Stomach (tissue), 9 donors: ENCODE data around the gene CARHSP1. TPM values are rescaled to one million over a fixed set of nuclear protein-coding genes. Genes with fewer than 3 reads are reported as not detected.

Experiments used
- DNase-seq, 2 donors: peaks; one replicate each; pipeline versions ENCODE4 v3.0.0 to v3.0.0-alpha.2; 2013 to 2019
- H3K27ac ChIP-seq, 5 donors: fragments of 200-600 bp in 4 of 5; sonication (generic) in 4 of 5; one replicate each; pipeline ENCODE4 v1.5.1; 2013 to 2019; ENCODE audit warnings: mild to moderate bottlenecking in 1 of 5, moderate library complexity in 1 of 5
- H3K27me3 ChIP-seq, 3 donors: fragments of 200-600 bp; sonication (generic); one replicate each; pipeline ENCODE4 v1.5.1; 2017 to 2019; ENCODE audit warnings: mixed run types in 1 of 3
- H3K36me3 ChIP-seq, 4 donors: fragments of 200-600 bp; sonication (generic); 1 replicate in 3 of 4; 2 replicates in 1 of 4; pipeline ENCODE4 v1.5.1; 2016 to 2019
- H3K4me1 ChIP-seq, 4 donors: fragments of 200-600 bp; sonication (generic); one replicate each; pipeline ENCODE4 v1.5.1; 2016 to 2019
- H3K4me3 ChIP-seq, 4 donors: fragments of 200-600 bp; sonication (generic) in 3 of 4; one replicate each; pipeline ENCODE4 v1.5.1; 2016 to 2019; ENCODE audit warnings: mild to moderate bottlenecking in 1 of 4
- H3K9me3 ChIP-seq, 4 donors: fragments of 200-600 bp; sonication (generic); one replicate each; pipeline ENCODE4 v1.5.1; 2016 to 2019
- EP300 ChIP-seq: sonication (generic); formaldehyde crosslinking; IDR thresholded peaks from one replicate; pipeline ENCODE4 v1.6.1; 2017; ENCODE audit warnings: antibody characterized with exemption
- POLR2A ChIP-seq, 4 donors: fragments of 450-650 bp; IDR thresholded peaks; one replicate each; pipeline ENCODE4 v1.6.1; 2016; ENCODE audit warnings: antibody characterized with exemption in 4 of 4, control low read depth in 2 of 4, mild to moderate bottlenecking in 1 of 4, moderate library complexity in 1 of 4
- POLR2AphosphoS5 ChIP-seq, 3 donors: sonication (generic); formaldehyde crosslinking; IDR thresholded peaks; one replicate each; pipeline ENCODE4 v1.6.1; 2016; ENCODE audit warnings: antibody characterized with exemption in 3 of 3
- WGBS, 5 donors: extraction: QIAGEN DNeasy Blood & Tissue Kit in 3 of 5; methylation state at CpG; one replicate each; pipeline versions ENCODE4 v1.1.5 to v1.1.7; 2013 to 2018; 5-methylcytosine and 5-hydroxymethylcytosine counted together
- intact Hi-C: fragments of 100-400 bp; cut with DNase I; formaldehyde crosslinking; loops from one replicate; pipeline ENCODE4 v1.15.1; 2023; ENCODE audit warnings: low total_unique reads
- polyA plus RNA-seq, 3 donors: library from polyadenylated mRNA; stranded (reverse); fragments of 200-250 nt; gene quantifications; one replicate each; pipeline ENCODE4 v1.2.3, GENCODE V29; 2013
- total RNA-seq, 5 donors: library from RNA; depleted of rRNA; stranded (reverse); fragments of >200 nt; gene quantifications; one replicate each; pipeline versions ENCODE4 v1.1.0 to v1.2.3, GENCODE V29; 2014 to 2016
- TF ChIP-seq, protein P1 (sequence below), 7 experiments: fragments of 450-650 bp in 4 of 7; fragments of 200-600 bp in 3 of 7; sonication (generic) in 3 of 7; IDR thresholded peaks; one replicate each; pipeline ENCODE4 v1.5.1; 2016 to 2019; ENCODE audit warnings: antibody characterized with exemption in 7 of 7, control low read depth in 2 of 7, mild to moderate bottlenecking in 1 of 7
- donor health status: healthy with polysubstance abuse.
- donor health status: Bipolar disorder and iron deficiency.
- donor health status: healthy.

CARHSP1 gene
- total and polyA plus RNA-seq, 8 donors: 2.0 to 190 (median 58.5) TPM

GRCh38 chr16:8893426-8893825 is 24.6 kb upstream of the CARHSP1 start:
- TF ChIP-seq EP300 (no peak), POLR2AphosphoS5 (IDR thresholded peaks at IDR 0.05) (no peak), POLR2A (IDR thresholded peaks at IDR 0.05) (no peak)
- TF ChIP-seq, protein P1, sequence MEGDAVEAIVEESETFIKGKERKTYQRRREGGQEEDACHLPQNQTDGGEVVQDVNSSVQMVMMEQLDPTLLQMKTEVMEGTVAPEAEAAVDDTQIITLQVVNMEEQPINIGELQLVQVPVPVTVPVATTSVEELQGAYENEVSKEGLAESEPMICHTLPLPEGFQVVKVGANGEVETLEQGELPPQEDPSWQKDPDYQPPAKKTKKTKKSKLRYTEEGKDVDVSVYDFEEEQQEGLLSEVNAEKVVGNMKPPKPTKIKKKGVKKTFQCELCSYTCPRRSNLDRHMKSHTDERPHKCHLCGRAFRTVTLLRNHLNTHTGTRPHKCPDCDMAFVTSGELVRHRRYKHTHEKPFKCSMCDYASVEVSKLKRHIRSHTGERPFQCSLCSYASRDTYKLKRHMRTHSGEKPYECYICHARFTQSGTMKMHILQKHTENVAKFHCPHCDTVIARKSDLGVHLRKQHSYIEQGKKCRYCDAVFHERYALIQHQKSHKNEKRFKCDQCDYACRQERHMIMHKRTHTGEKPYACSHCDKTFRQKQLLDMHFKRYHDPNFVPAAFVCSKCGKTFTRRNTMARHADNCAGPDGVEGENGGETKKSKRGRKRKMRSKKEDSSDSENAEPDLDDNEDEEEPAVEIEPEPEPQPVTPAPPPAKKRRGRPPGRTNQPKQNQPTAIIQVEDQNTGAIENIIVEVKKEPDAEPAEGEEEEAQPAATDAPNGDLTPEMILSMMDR (IDR thresholded peaks at IDR 0.05): no peak
- H3K9me3 ChIP-seq: no peaks in the 10 kb centered on the region
- H3K4me3 ChIP-seq: no peak overlapping the region
- peaks cover 63 to 95% (median 94%) of the 10 kb centered on the region in 4 donors for H3K36me3 ChIP-seq
- H3K4me1 ChIP-seq: no peaks in the 10 kb centered on the region
- DNase-seq: no peak
- H3K27me3 ChIP-seq: no peaks in the 10 kb centered on the region
- H3K27ac ChIP-seq: no peak overlapping the region
- WGBS, 5 donors: 78 to 89% (median 85%) methylated on average over 9 of the region's 9 CpGs
- intact Hi-C loops: no loop called here

DNA sequence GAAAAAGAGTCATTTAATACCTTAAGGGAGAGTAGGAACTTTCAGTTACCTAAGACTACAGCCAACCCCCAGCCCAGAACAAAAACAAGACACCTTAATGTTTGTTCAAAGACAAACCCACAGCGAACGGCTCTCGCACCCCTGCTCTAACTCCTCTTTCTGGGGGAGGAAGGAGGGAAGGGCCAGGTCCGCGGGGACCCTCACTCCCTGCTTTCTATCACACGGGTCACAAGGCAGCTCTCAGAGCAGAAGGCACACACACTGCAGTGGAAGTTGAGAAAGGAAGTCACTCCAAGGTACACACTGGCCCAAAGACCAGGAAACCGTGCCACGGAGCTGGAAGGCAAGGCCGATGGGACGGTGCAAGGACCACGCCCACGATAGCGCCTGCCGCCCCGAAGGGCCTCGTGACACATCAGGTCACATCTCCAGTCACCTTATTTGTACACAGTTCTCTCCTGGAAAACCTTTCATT is 23.3 kb upstream of the CARHSP1 start:
- Histone ChIP-seq H3K4me1 (peaks cover 0 to 9% (median under 1%) of the 10 kb centered on the region in 4 donors), H3K4me3 (no peak overlapping the region), H3K9me3 (no peaks in the 10 kb centered on the region), H3K36me3 (peaks cover 52 to 93% (median 85%) of the 10 kb centered on the region in 4 donors), H3K27me3 (no peaks in the 10 kb centered on the region), H3K27ac (no peak overlapping the region)
- TF ChIP-seq, protein P1 (IDR thresholded peaks at IDR 0.05): no peak
- no peak for TF ChIP-seq POLR2AphosphoS5 (IDR thresholded peaks at IDR 0.05)
- no peak for TF ChIP-seq POLR2A (IDR thresholded peaks at IDR 0.05)
- intact Hi-C loops: no loop called here
- DNase-seq: no peak
- 79 to 88% (median 81%) methylated on average over 14 to 16 of the region's 16 CpGs for WGBS, 5 donors

- peaks cover 38 to 78% (median 70%) of the 10 kb centered on the region in 4 donors for H3K36me3 ChIP-seq
- no peak for TF ChIP-seq EP300
- no peak for TF ChIP-seq POLR2A (IDR thresholded peaks at IDR 0.05)
- TF ChIP-seq POLR2AphosphoS5 (IDR thresholded peaks at IDR 0.05): no peak
- TF ChIP-seq, protein P1 (IDR thresholded peaks at IDR 0.05): no peak
- peaks cover 0 to 2% (median 0%) of the 10 kb centered on the region in 3 donors for H3K27me3 ChIP-seq
- WGBS, 5 donors: 71 to 88% (median 77%) methylated on average over 4 to 5 of the region's 5 CpGs
- intact Hi-C loops: no loop called here
- H3K9me3 ChIP-seq: no peaks in the 10 kb centered on the region
- no peak for DNase-seq
- peaks cover 12 to 25% (median 15%) of the 10 kb centered on the region in 4 donors for H3K4me1 ChIP-seq
- no peak overlapping the region for H3K27ac ChIP-seq
- no peak overlapping the region for H3K4me3 ChIP-seq
Observed at GRCh38 chr16:8890549-8890921, 21.7 kb upstream of the CARHSP1 start.

GRCh38 chr16:8889893-8890548 is 21.2 kb upstream of the CARHSP1 start:
- intact Hi-C loops: loop anchor here (10.0 kb wide), 2 partner anchors 85 to 325 kb away; no protein-coding TSS in a partner anchor
- 80 to 85% (median 84%) methylated on average over 14 of the region's 14 CpGs for WGBS, 5 donors
- H3K27ac ChIP-seq: no peak overlapping the region
- H3K4me1 ChIP-seq: peaks cover 13 to 30% (median 20%) of the 10 kb centered on the region in 4 donors
- TF ChIP-seq POLR2AphosphoS5 (IDR thresholded peaks at IDR 0.05): no peak
- TF ChIP-seq, protein P1 (IDR thresholded peaks at IDR 0.05): no peak
- TF ChIP-seq EP300: no peak
- TF ChIP-seq POLR2A (IDR thresholded peaks at IDR 0.05): no peak
- no peak overlapping the region for H3K4me3 ChIP-seq
- no peaks in the 10 kb centered on the region for H3K9me3 ChIP-seq
- DNase-seq: no peak
- peaks cover 0 to 5% (median 0%) of the 10 kb centered on the region in 3 donors for H3K27me3 ChIP-seq
- H3K36me3 ChIP-seq: peaks cover 33 to 73% (median 65%) of the 10 kb centered on the region in 4 donors
